ENCODE data around the gene TBC1D8. TPM values are rescaled to one million over a fixed set of nuclear protein-coding genes. Genes with fewer than 3 reads are reported as not detected.

The TBC1D8 gene
- total and polyA plus RNA-seq, 9 of the 15 experiments (the other 6 are each of a cell fraction or from before 2014, with no cell fraction given) = 0.36 to 1.3 (median 0.82) TPM

DNA sequence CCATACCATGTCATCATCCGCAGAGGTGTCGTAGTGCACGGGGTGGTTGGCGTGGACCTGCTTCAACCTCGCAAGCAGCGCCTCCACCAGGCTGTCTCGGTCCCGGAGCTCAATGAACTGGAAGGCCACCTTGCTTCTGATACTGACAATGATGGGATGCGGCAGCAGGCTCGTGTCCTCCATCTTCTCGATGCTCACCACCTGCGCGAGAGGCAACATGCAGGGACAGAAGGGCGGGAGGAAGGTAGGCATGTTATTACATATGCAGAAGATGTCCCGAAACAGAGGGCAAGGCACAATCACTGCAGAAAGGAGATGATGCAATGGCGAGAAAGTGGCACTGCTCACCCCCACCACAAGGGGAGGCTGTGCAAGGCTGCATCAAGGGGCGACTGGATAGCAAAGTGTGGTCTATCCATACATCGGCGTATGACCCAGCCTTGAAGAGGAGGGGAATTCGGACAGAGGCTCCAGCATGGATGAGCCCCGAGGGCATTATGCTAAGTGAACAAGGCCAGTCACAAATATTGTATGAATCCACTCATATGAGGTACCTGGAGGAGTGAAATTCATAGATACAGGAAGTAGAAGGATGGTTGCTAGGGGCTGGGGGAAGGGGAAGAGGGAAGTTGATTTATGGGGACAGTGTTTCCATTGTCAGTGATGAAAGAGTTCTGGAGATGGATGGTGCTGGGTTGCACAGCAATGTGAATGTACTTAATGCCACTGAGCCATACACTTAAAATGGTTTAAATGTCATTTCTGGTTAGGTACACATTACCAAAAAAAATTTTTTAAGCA is 112.5 kb downstream of the TBC1D8 start (continued):
- no peak for TF ChIP-seq SP2 (IDR thresholded peaks at IDR 0.05; ENCODE audit: extremely low read depth, low read depth, low read length, poor library complexity, severe bottlenecking)
- no peak for TF ChIP-seq E4F1 (CRISPR knock-in tag; IDR thresholded peaks at IDR 0.05; ENCODE audit: borderline replicate concordance)
- no peak for TF ChIP-seq ZNF316 (IDR thresholded peaks at IDR 0.05)
- TF ChIP-seq RBFOX2 (IDR thresholded peaks at IDR 0.05; ENCODE audit: low read depth, low read length) = peak; percentile 62
- TF ChIP-seq GATAD2B (IDR thresholded peaks at IDR 0.05; ENCODE audit: borderline replicate concordance) = no peak
- no peak for TF ChIP-seq FOXP1 (CRISPR knock-in tag; IDR thresholded peaks at IDR 0.05)
- no peak for TF ChIP-seq HMGN3 (IDR thresholded peaks at IDR 0.05; ENCODE audit: borderline replicate concordance, extremely low read depth, insufficient read length, low read depth, low read length)
- TF ChIP-seq EWSR1 (IDR thresholded peaks at IDR 0.05; ENCODE audit: borderline replicate concordance, low read depth, partially characterized antibody) = no peak
- peak; percentile 51; the same call in 1 of the 2 replicates for TF ChIP-seq ELF1 (tag; IDR thresholded peaks at IDR 0.05)
- no peak for TF ChIP-seq TRIM25 (IDR thresholded peaks at IDR 0.05; ENCODE audit: borderline replicate concordance)
- TF ChIP-seq, protein P1, sequence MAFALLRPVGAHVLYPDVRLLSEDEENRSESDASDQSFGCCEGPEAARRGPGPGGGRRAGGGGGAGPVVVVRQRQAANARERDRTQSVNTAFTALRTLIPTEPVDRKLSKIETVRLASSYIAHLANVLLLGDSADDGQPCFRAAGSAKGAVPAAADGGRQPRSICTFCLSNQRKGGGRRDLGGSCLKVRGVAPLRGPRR (CRISPR knock-in tag; IDR thresholded peaks at IDR 0.05) = no peak
- peak; percentile 91; the same call in 1 of the 2 replicates for TF ChIP-seq DMBX1 (CRISPR knock-in tag; IDR thresholded peaks at IDR 0.05; ENCODE audit: borderline replicate concordance)
- no peak for TF ChIP-seq ZNF707 (CRISPR knock-in tag; conservative IDR thresholded peaks at IDR 0.05)
- TF ChIP-seq CEBPG (CRISPR knock-in tag; IDR thresholded peaks at IDR 0.05) = peak; percentile 99
- TF ChIP-seq CEBPG (tag; conservative IDR thresholded peaks at IDR 0.05 in 1 of 2, IDR thresholded peaks at IDR 0.05 in 1 of 2) = peak; percentile 88 to 99
- no peak for TF ChIP-seq SRSF9 (IDR thresholded peaks at IDR 0.05; ENCODE audit: borderline replicate concordance, low read depth, low read length)
- no peak for TF ChIP-seq ZNF57 (CRISPR knock-in tag; IDR thresholded peaks at IDR 0.05)
- 0 out of 2 replicates have a peak, but pooled peaks have one; percentile 27 for TF ChIP-seq GABPA (tag; conservative IDR thresholded peaks at IDR 0.05; ENCODE audit: low read depth)
- TF ChIP-seq, protein P2, sequence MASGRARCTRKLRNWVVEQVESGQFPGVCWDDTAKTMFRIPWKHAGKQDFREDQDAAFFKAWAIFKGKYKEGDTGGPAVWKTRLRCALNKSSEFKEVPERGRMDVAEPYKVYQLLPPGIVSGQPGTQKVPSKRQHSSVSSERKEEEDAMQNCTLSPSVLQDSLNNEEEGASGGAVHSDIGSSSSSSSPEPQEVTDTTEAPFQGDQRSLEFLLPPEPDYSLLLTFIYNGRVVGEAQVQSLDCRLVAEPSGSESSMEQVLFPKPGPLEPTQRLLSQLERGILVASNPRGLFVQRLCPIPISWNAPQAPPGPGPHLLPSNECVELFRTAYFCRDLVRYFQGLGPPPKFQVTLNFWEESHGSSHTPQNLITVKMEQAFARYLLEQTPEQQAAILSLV (tag; IDR thresholded peaks at IDR 0.05) = peak; percentile 97
- TF ChIP-seq DPF2 (IDR thresholded peaks at IDR 0.05) = peak; percentile 37; the same call in 1 of the 2 replicates
- no peak for TF ChIP-seq MEF2A (IDR thresholded peaks at IDR 0.05; ENCODE audit: control insufficient read depth, low read depth, low read length)
- TF ChIP-seq PML (IDR thresholded peaks at IDR 0.05; ENCODE audit: low read length) = no peak

All from K562 (cell line).